Stimulated activated naive CD8-positive, alpha-beta T cell treated with anti-CD3 and anti-CD28 coated beads, Interleukin-15, amount 100 ng/mL, for 72 hours (primary cell): ENCODE measurements around the gene PIAS4.

Experiments used
- ATAC-seq: fragments of 150-1000 bp; cut with Tn5 transposase; 2 replicates; pipeline ENCODE4 v1.10.0; 2021; ENCODE audit warnings: mild to moderate bottlenecking, moderate library complexity
- DNase-seq, 2 donors: peaks; one replicate each; pipeline ENCODE4 v3.0.0; 2021 to 2022
- H3K27ac Mint-ChIP-seq, 2 donors: one replicate each; pipeline ENCODE4 v1.8.0; 2022; ENCODE audit warnings: mild to moderate bottlenecking in 2 of 2, mixed read lengths in 2 of 2, moderate library complexity in 2 of 2
- H3K27me3 Mint-ChIP-seq: one replicate; pipeline ENCODE4 v1.8.0; 2022; ENCODE audit warnings: mixed read lengths
- H3K4me1 Mint-ChIP-seq: one replicate; pipeline ENCODE4 v1.8.0; 2022; ENCODE audit warnings: mild to moderate bottlenecking, mixed read lengths
- H3K4me3 Mint-ChIP-seq, 2 donors: one replicate each; pipeline ENCODE4 v1.8.0; 2022; ENCODE audit warnings: mild to moderate bottlenecking in 2 of 2, mixed read lengths in 2 of 2, moderate library complexity in 1 of 2
- H3K9me3 Mint-ChIP-seq, 2 donors: one replicate each; pipeline ENCODE4 v1.8.0; 2022; ENCODE audit warnings: mixed read lengths in 2 of 2

Gene PIAS4

DNA sequence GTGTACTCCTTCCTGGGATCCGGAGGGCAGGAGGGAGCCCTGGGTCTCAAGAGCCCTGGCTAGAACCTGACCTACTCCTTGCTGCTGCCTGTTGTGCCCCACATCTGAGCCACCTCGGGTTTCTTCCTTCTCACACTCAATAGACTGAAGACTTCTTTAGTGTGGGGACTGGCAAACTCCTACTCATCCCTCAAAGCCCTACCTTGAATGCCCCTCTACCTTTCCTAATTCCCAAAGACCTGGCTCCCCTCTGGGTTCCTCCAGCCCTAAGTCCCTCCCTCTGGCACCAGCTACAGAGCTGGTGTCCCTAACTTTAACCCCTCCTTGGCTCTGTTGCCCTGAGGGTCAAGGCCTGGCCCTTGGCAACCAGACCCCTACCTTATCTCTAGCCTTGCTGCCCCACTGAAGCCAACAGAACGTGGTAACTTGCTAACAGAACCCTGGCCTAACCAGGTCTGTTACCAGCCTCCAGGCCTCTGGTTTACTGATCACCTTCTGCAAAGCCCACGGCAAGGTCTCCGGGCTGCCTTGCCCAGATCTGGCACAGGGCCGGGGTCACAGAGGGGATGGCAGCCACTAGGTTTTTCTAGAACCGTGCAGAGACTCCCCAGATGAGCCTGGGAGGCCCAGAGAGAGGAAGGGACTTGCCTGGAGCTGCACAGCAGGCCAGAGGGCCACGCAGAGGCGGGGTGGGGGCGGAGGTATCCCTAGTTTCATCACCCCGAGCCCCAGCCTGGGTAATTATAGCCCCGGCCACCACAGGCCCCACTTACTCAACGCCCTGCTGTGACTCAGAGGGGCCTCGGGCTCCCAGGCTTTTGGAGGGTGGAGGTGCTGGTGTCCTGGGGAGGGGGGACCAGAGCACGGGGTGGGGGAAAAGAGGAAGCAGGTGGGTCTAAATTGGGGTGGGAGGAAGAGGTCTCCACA lies 43.9 kb downstream of the PIAS4 start:
- H3K27me3 Mint-ChIP-seq, result no peaks in the 10 kb centered on the region
- ATAC-seq, result peak; percentile 73
- peaks cover 74% of the 10 kb centered on the region for H3K4me1 Mint-ChIP-seq
- DNase-seq, result peak in 1 of 2 donors; percentile 44
- no peaks in the 10 kb centered on the region for H3K9me3 Mint-ChIP-seq
- H3K4me3 Mint-ChIP-seq, result peak overlapping the region in 1 of 2 donors; percentile 7
- H3K27ac Mint-ChIP-seq, result peak overlapping the region; percentile 36 to 86

DNA sequence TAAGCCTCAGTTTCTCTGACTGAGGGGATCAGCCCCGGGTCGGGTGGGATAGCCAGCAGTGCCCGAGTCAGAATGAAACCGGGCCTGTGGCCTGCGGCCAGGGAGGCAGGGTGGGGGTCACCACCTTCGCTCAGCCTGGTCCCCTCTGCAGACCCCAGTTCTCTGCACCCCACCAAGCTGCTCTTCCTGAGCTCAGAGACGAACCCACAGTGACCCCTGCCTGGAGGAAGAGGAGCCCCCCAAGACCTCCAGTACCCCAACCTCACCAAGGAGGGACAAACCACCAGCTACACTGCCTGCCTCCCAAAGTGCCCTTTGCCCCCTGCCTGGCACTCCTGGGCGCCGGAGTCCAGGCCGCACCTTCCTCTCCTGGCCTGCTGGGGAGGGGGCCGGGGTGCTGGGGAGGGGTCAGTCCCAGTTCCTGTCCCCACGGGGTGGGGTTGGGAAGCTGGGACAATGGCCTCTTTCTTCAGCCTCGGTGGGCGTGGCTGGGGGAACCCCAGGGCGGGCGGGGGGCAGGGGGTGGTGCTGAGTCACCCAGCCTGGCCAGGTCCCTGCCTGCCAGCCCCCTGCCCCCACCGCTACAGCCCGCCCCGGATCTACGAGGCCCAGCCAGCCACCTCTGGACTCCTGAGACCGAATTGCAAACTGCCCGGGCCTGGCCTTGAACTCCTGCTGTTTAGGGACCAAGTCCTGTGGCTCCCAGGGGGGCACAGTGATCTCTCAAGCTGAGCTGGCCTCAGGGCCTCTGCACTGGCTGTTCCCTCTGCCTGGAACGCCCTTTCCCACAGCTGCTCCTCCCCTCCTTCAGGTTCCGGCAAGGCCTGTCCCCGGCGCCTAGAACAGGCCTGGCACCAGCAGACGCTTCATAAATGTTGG lies 44.8 kb downstream of the PIAS4 start:
- peak overlapping the region; percentile 64 to 92 for H3K27ac Mint-ChIP-seq
- H3K9me3 Mint-ChIP-seq, result no peaks in the 10 kb centered on the region
- DNase-seq, result no peak
- peak; percentile 21 for ATAC-seq
- H3K4me3 Mint-ChIP-seq, result peak overlapping the region; percentile 21 to 68
- H3K27me3 Mint-ChIP-seq, result no peaks in the 10 kb centered on the region
- peaks cover 71% of the 10 kb centered on the region for H3K4me1 Mint-ChIP-seq

DNA sequence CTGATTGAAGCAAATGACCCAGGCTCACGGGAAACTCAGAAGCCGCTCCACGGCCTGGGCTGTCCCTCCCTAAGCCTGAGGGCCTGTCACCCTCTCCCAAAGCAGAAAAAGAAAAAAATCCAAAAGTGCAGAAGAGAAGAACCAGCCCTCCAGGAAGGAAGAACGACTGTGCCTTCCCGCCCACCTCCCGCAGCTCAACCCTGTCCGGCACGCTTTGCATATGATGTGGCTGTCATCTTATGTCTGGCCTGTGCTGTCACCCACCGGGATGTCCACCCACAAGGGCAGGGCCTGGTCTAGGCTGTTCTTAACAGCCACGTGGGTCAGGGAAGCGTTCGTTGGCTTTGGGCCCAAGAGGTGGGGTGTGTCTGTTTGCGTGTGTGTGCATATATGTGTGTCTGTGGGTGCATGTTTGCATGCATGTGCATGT lies 45.5 kb downstream of the PIAS4 start:
- peaks cover 72% of the 10 kb centered on the region for H3K4me1 Mint-ChIP-seq
- H3K27ac Mint-ChIP-seq, result peak overlapping the region; percentile 64 to 92
- peak overlapping the region; percentile 21 to 68 for H3K4me3 Mint-ChIP-seq
- no peak for ATAC-seq
- DNase-seq, result no peak
- H3K9me3 Mint-ChIP-seq, result no peaks in the 10 kb centered on the region
- H3K27me3 Mint-ChIP-seq, result no peaks in the 10 kb centered on the region

DNA sequence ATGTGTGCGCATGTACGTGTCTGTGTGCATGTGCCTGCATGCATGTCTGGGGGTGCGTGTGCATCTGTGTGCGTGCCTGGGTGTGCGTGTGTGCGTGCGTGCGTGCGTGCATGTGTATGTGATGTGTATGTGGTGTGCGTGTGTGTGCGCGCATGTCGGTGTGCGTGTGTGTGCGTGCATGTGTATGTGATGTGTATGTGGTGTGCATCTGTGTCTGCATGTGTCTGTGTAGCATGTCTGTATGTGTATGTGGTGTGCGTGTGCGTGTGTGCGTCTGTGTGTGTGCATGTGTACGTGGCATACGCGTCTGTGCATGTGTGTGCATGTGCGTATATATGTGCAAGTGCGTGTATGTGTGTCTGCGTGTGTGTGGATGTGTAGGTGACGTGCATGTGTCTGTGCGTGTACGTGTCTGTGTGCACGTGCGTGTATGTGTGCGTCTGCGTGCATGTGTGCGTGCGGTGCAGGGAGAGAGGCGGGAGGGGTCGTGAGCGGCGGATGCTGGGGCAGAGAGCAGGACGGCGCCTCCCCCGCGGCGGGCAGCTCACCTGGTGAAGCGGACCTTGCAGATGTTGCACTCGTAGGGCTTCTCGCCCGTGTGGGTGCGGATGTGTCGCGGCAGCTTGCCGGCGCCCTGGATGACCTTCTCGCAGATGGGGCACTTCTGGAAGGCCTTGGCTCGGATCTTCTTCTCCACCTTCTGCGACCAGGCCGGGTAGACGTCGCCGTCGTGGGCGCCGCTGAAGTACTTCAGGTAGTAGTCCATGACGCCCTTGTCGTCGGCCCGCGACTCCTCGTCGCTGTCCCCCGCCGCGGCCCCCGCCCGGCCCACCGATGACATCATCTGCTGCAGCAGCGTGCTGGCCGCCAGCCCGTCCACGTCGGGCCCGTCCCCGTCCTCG lies 46.1 kb downstream of the PIAS4 start:
- Mint-ChIP-seq H3K9me3 (no peaks in the 10 kb centered on the region), H3K4me1 (peaks cover 76% of the 10 kb centered on the region), H3K4me3 (no peak overlapping the region), H3K27me3 (no peaks in the 10 kb centered on the region), H3K27ac (peak overlapping the region in 1 of 2 donors; percentile 84)
- ATAC-seq (no peak), DNase-seq (no peak)

DNA sequence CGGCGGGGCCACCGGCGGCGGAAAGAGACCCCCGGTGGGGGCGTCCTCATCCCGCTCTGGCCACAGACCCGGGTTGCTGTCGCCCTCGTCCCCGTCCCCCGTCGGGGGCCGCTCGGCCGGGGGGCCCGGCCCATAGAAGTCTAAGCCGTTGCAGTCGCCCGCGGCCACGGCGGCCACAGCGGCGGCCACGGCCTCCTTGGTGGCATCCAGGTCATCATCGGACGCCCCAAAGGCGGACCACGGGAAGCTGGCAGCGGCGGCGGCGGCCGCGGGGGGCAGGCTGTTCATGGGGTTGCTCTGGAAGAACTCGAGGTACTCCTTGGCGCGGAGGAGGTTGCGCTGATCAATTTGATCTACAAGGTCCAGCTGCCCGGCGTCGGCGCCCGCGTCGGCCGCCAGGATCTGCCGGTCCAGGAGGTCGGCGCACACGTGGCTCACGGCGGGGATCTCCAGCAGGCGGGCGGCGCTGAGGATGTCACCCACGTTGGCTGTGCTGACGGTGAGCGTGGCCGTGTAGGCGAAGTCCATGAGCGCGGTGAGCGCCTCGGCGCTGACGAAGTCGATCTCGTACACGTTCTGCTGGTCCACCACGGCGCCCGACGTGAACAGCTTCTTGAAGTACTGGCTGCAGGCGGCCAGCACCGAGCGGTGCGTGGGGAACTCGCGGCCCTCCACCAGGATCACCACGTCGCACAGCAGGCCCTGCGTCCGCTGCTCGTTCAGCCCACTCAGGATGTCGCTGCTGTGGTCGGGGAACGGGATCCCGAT lies 47.1 kb downstream of the PIAS4 start:
- no peak for DNase-seq
- Mint-ChIP-seq H3K4me1 (peaks cover 80% of the 10 kb centered on the region), H3K27ac (no peak overlapping the region), H3K9me3 (no peaks in the 10 kb centered on the region), H3K27me3 (no peaks in the 10 kb centered on the region), H3K4me3 (no peak overlapping the region)
- ATAC-seq, result no peak

DNA sequence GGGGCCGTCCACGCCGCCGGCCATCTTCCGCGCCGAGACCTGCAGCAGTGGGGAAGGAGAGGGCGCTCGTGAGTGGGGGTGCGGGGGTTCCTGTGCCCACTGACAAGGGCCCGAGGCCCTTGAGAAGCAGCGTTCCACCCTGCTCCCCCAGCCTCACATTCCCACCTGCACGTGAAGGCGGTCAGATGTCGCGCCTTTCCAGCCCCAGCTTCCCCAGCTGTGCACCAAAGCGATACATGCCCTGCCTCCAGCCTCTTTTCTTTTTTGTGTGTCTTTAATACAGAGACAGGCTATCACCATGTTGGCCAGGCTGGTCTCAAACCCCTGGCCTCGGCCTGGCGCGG lies 47.6 kb downstream of the PIAS4 start:
- H3K27me3 Mint-ChIP-seq, result no peaks in the 10 kb centered on the region
- H3K9me3 Mint-ChIP-seq, result no peaks in the 10 kb centered on the region
- ATAC-seq (no peak), DNase-seq (no peak)
- peaks cover 79% of the 10 kb centered on the region for H3K4me1 Mint-ChIP-seq
- H3K4me3 Mint-ChIP-seq, result no peak overlapping the region
- H3K27ac Mint-ChIP-seq, result no peak overlapping the region

DNA sequence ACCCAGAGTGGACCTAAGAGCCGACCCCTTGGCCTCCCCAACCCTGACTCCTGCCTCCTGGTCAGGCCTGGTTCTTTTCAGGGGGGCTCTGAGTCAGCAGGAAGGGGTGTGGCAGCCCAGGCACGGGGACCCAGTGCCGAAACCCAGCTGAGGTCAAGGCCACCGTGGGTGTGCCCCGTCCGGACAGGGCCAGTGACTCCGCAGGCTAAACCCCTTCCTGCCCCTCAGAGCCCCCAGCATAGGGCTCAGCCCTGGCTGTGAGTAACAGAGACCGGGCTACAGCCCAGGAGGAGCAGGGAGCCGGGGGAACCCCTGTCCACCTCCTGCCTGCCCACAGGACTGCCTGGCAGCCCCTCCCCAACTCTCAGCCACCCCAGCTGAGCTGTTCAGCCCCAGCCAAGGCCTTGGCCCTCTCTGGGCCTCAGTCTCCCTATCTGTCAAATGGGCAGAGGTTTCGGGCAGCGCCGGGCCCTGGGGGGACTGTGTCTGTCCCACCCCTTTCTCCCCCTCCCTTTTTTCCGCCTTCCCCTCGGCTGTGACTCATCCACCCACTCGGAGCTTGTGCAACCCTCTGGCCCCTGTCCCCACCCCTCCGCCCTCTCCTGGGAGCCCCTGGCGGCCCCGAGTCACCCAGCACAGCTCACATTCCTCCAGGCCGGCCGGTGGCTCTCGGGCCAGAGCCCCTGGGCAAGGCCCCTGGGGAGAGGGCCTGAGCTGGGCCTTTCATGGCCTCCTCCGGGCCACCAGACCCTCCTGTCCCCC lies 50.6 kb downstream of the PIAS4 start:
- DNase-seq (peak in 1 of 2 donors; percentile 38), ATAC-seq (peak; percentile 49)
- Mint-ChIP-seq H3K27me3 (no peaks in the 10 kb centered on the region), H3K27ac (peak overlapping the region; percentile 59 to 88), H3K9me3 (no peaks in the 10 kb centered on the region), H3K4me3 (peak overlapping the region; percentile 12 to 71), H3K4me1 (peaks cover 80% of the 10 kb centered on the region)

DNA sequence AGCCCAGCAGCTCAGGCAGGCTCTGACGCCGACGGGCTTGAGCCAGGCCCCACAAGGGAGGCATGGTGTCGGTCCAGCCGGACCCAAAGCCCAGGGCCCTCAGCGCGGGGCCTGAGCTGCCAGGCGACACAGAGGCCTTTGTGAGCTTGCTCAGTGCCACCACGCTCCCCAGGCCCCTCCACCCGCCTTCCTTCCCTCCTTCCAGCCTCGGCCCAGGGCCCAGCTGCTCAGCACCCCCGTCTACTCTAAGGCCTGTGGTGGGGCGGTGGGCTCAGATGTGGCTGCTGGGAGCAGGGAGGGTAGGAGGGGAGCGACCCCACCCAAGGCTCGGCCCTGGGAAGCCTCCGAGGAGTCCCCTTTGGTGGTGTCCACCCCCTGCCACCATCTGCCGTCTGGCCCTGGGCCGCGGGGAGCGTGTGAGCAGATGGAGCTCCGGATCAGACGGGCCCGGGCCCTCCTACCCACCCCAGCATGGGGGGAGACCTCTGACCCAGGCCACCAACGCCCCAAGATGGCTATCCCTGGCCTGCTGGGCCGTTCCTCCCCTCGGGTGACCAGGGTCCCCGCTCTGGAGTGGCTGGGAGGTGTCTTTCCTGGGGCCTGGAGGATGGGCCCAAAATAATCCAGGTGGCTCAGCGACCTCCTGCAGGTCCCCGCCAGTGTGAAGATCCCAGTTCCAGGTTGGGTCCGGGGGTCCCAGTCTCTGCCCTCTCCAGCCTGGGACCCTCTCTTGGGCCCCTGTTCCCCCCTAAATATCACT lies 51.3 kb downstream of the PIAS4 start:
- H3K4me1 Mint-ChIP-seq, result peaks cover 80% of the 10 kb centered on the region
- peak overlapping the region; percentile 94 to 95 for H3K27ac Mint-ChIP-seq
- no peaks in the 10 kb centered on the region for H3K9me3 Mint-ChIP-seq
- H3K4me3 Mint-ChIP-seq, result peak overlapping the region; percentile 57 to 71
- DNase-seq (no peak), ATAC-seq (peak; percentile 15)
- H3K27me3 Mint-ChIP-seq, result no peaks in the 10 kb centered on the region

DNA sequence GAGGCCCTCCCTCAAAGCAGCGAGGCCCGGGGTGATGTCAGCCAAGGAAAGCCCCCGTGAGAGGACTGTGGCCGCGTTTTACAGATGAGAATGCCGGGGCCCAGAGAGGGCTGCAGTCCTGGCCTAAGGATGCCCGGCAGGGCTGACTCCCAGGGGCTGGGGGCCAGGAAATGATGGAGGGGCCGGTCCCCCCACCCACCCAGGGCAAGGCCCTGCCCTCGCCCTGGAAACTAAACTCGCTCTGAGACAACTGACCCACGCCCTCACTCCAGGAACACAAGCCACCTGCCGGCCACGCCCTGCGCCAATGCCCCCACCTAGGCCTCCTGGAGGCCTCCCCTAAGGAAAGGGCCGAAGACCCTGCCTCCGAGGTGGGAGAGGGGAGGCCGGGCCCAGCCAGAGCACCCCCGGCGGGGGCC lies 51.9 kb downstream of the PIAS4 start:
- DNase-seq (no peak), ATAC-seq (peak; percentile 3)
- no peaks in the 10 kb centered on the region for H3K9me3 Mint-ChIP-seq
- H3K4me1 Mint-ChIP-seq, result peaks cover 81% of the 10 kb centered on the region
- H3K4me3 Mint-ChIP-seq, result peak overlapping the region; percentile 57 to 71
- H3K27me3 Mint-ChIP-seq, result no peaks in the 10 kb centered on the region
- H3K27ac Mint-ChIP-seq, result peak overlapping the region; percentile 94 to 95

DNA sequence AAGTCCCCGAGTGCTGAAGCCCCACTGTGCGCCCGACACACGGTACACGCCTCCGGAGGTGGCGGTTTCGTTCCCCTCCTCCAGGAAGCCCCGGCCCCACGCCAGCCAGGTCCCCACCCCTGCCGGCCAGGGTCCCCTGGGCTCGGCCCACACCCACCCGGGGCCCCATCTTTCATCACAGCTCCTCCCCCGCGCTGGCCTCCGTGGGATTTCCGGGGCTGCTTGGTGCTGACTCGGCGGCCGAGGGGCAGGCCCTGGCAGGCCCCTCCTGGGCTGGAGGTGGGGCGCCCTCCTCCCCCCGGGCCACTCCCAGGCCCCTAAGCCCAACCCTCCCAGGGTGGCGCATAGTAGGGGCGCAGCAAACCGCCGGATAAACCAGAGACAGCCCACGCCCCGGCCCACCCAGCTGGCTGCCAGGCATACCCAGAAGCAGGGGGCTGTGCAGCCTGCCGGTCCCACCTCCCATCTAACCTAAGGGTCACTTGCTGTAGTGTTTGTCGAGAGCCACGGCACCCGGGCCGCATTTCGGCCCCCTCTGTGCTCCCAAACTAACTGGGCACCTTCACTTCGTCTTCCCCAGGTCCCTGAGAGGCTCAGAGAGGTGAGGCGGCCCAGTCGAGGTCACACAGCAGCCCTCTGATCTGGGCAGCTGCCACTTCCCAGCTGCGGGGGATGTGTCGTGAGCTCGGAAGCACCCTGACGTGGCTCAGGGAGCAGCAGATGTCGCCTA lies 52.5 kb downstream of the PIAS4 start:
- Mint-ChIP-seq H3K27ac (peak overlapping the region; percentile 81 to 95), H3K27me3 (no peaks in the 10 kb centered on the region), H3K4me3 (peak overlapping the region; percentile 71 to 72), H3K4me1 (peaks cover 81% of the 10 kb centered on the region), H3K9me3 (no peaks in the 10 kb centered on the region)
- ATAC-seq (peak; percentile 49), DNase-seq (peak in 1 of 2 donors; percentile 55)

DNA sequence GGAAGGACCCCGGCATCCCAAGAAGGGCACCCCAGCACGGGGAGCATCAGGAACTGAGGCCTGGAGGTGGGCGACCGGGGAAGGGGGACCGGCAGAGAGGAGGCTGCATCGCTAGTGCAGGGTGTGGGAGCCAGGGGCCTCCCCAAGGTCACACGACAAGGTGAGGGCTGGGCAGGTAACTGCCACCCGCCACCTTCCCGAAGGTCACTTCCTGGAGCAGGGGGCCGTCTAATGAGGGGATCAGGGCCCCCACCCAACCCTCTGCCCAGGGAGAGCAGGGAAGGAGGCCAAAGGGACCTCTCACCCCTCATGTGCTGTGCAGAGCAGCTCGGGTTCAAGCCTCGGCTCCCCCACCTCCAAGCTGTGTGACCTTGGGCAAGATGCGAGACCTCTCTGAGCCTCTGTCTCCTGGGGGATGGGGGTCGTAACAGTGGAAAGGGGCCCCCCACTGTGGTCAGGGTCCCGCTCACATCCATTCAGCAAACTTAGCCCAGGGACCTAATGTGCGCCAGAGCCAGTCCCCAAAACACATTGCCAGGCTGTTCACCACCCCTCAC lies 53.2 kb downstream of the PIAS4 start:
- no peak for ATAC-seq
- peak overlapping the region; percentile 81 to 95 for H3K27ac Mint-ChIP-seq

DNA sequence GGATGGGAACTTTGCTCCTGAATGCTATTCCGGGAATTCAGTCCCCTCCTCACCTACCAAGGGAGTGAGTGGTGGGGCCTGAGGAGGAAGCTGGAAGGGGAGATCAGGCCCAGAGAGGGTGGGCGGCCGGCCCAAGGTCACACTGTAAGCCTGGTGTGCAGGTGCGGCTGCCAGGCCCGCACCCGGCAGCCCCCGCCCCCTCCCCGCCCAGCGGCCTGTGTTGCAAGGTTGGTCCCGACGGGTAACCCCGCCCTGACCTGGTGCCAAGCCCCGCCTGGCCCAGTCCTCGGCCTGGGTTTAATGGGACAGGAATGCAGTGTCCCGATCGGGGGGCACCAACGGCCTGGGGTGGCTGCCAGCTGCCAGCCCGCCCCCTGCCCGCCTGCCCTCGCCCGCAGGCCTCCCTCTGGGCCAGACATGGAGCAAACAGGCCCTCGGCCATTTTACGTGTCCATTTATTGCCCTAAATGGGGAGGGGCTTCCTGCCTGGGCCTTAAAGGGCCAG lies 53.7 kb downstream of the PIAS4 start:
- Mint-ChIP-seq H3K9me3 (no peaks in the 10 kb centered on the region), H3K4me3 (peak overlapping the region; percentile 19 to 49), H3K27me3 (no peaks in the 10 kb centered on the region), H3K27ac (peak overlapping the region in 1 of 2 donors; percentile 12), H3K4me1 (peaks cover 69% of the 10 kb centered on the region)
- ATAC-seq, result no peak
- DNase-seq, result no peak

More for the DNA sequence above, 53.2 kb downstream of the PIAS4 start:
- no peak for DNase-seq
- Mint-ChIP-seq H3K4me1 (peaks cover 75% of the 10 kb centered on the region), H3K9me3 (no peaks in the 10 kb centered on the region), H3K4me3 (peak overlapping the region; percentile 71 to 72), H3K27me3 (no peaks in the 10 kb centered on the region)
